A549 (cell line): ENCODE results near the gene ATF6B.

ENCODE experiments used
- EHMT2 ChIP-seq: fragments of 200-600 bp; sonication (generic); IDR thresholded peaks from 2 replicates; pipeline ENCODE4 v1.6.1; 2016; ENCODE audit warnings: antibody characterized with exemption, low read depth, mild to moderate bottlenecking, moderate library complexity
- HOXA7 ChIP-seq: fragments of 250-450 bp; sonication (Bioruptor Pico); IDR thresholded peaks from 2 replicates; pipeline ENCODE4 v1.5.0; 2020; ENCODE audit warnings: mild to moderate bottlenecking, moderate library complexity
- JUNB ChIP-seq: fragments of >200 bp; sonication (Bioruptor Twin); formaldehyde crosslinking; IDR thresholded peaks from 2 replicates; pipeline ENCODE4 v1.6.1; 2016
- POLR2A ChIP-seq: IDR thresholded peaks from 2 replicates; pipeline ENCODE4 v1.6.1; 2012; ENCODE audit warnings: mild to moderate bottlenecking, low read length
- RCOR1 ChIP-seq: fragments of 150-350 bp; IDR thresholded peaks from 2 replicates; pipeline ENCODE4 v1.6.1; 2014; ENCODE audit warnings: antibody characterized with exemption, low read length, low read depth
- TF ChIP-seq, protein P1 (sequence below): fragments of >200 bp; sonication (Bioruptor Twin); formaldehyde crosslinking; IDR thresholded peaks from 3 replicates; pipeline ENCODE4 v1.5.1; 2016
- TF ChIP-seq, protein P2 (sequence below): fragments of 200-600 bp; sonication (generic); IDR thresholded peaks from 2 replicates; pipeline ENCODE4 v1.6.1; 2016; ENCODE audit warnings: antibody characterized with exemption, mild to moderate bottlenecking, moderate library complexity

DNA sequence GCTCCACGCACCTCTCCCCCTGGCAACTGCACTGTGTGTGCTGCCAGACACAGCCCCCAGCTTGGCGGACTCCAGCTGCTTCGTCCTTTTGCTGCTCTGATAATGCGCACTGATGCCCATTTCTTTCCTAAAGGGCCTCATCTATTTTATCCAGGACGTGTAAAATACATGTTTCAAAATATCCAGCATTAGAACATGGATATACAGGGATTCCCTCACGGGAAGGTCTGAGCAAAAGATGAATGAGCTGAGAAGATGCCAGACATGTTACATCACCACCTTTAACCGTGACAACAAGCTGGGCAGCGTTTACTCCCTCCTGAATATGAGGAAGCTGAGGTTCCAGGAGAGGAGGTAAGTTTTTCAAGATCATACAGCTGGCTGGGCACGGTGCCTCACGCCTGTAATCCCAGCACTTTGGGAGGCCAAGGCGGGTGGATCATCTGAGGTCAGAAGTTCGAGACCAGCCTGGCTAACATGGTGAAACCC lies 51.7 kb downstream of the ATF6B start:
- TF ChIP-seq, protein P1, sequence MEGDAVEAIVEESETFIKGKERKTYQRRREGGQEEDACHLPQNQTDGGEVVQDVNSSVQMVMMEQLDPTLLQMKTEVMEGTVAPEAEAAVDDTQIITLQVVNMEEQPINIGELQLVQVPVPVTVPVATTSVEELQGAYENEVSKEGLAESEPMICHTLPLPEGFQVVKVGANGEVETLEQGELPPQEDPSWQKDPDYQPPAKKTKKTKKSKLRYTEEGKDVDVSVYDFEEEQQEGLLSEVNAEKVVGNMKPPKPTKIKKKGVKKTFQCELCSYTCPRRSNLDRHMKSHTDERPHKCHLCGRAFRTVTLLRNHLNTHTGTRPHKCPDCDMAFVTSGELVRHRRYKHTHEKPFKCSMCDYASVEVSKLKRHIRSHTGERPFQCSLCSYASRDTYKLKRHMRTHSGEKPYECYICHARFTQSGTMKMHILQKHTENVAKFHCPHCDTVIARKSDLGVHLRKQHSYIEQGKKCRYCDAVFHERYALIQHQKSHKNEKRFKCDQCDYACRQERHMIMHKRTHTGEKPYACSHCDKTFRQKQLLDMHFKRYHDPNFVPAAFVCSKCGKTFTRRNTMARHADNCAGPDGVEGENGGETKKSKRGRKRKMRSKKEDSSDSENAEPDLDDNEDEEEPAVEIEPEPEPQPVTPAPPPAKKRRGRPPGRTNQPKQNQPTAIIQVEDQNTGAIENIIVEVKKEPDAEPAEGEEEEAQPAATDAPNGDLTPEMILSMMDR: no peak
- TF ChIP-seq EHMT2 (no peak), POLR2A (no peak), JUNB (no peak), HOXA7 (CRISPR knock-in tag) (no peak), RCOR1 (no peak)
- TF ChIP-seq, protein P2, sequence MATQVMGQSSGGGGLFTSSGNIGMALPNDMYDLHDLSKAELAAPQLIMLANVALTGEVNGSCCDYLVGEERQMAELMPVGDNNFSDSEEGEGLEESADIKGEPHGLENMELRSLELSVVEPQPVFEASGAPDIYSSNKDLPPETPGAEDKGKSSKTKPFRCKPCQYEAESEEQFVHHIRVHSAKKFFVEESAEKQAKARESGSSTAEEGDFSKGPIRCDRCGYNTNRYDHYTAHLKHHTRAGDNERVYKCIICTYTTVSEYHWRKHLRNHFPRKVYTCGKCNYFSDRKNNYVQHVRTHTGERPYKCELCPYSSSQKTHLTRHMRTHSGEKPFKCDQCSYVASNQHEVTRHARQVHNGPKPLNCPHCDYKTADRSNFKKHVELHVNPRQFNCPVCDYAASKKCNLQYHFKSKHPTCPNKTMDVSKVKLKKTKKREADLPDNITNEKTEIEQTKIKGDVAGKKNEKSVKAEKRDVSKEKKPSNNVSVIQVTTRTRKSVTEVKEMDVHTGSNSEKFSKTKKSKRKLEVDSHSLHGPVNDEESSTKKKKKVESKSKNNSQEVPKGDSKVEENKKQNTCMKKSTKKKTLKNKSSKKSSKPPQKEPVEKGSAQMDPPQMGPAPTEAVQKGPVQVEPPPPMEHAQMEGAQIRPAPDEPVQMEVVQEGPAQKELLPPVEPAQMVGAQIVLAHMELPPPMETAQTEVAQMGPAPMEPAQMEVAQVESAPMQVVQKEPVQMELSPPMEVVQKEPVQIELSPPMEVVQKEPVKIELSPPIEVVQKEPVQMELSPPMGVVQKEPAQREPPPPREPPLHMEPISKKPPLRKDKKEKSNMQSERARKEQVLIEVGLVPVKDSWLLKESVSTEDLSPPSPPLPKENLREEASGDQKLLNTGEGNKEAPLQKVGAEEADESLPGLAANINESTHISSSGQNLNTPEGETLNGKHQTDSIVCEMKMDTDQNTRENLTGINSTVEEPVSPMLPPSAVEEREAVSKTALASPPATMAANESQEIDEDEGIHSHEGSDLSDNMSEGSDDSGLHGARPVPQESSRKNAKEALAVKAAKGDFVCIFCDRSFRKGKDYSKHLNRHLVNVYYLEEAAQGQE: no peak
